Measurements from ENCODE around the gene ATP2A3.
A peak's percentile ranks its signal among the peaks of the same experiment; 100 is the strongest.

Gene ATP2A3

GRCh38 chr17:3887804-3888203 lies 76.4 kb downstream of the ATP2A3 start:
- DNase-seq, result peak; percentile 31

GRCh38 chr17:3887394-3887793 lies 76.8 kb downstream of the ATP2A3 start:
- DNase-seq, result no peak

- peak; percentile 32 for DNase-seq
Observed at GRCh38 chr17:3886776-3887175, 77.5 kb downstream of the ATP2A3 start.

- no peak for DNase-seq
Observed at GRCh38 chr17:3885970-3886369, 78.3 kb downstream of the ATP2A3 start.

- no peak for DNase-seq
Observed at GRCh38 chr17:3885271-3885670, 79.0 kb downstream of the ATP2A3 start.

- no peak for DNase-seq
Observed at GRCh38 chr17:3884188-3884587, 80.0 kb downstream of the ATP2A3 start.

GRCh38 chr17:3882276-3882675 lies 82.0 kb downstream of the ATP2A3 start:
- DNase-seq, result no peak

- DNase-seq, result no peak
Observed at GRCh38 chr17:3880983-3881382, 83.3 kb downstream of the ATP2A3 start.

GRCh38 chr17:3879591-3880417 lies 84.4 kb downstream of the ATP2A3 start:
- no peak for DNase-seq

GRCh38 chr17:3879186-3879585 lies 85.1 kb downstream of the ATP2A3 start:
- DNase-seq, result no peak

GRCh38 chr17:3877220-3877619 lies 87.0 kb downstream of the ATP2A3 start:
- no peak for DNase-seq

GRCh38 chr17:3875317-3875716 lies 88.9 kb downstream of the ATP2A3 start:
- DNase-seq, result no peak
